Lung (tissue), 12 donors: ENCODE measurements around the gene TMEM131L. TPM values are rescaled to one million over a fixed set of nuclear protein-coding genes. Genes with fewer than 3 reads are reported as not detected.

Experiments used
- ATAC-seq: fragments of 200-7000 bp; cut with Tn5 transposase; one replicate; pipeline ENCODE4 v1.9.1; 2020; ENCODE audit warnings: moderate number of reproducible peaks; ENCODE audit not compliant: insufficient read depth, low FRiP score
- DNase-seq, 3 donors: peaks; one replicate each; pipeline ENCODE4 v3.0.0-alpha.2; 2013 to 2017
- H3K27ac ChIP-seq, 2 donors: one replicate each; pipeline ENCODE4 v1.5.1; 2013; ENCODE audit warnings: mild to moderate bottlenecking in 2 of 2, moderate library complexity in 2 of 2, control low read depth in 1 of 2, inconsistent platforms in 1 of 2, low read depth in 1 of 2, low read length in 1 of 2
- H3K27me3 ChIP-seq, 3 donors: one replicate each; pipeline ENCODE4 v1.5.1; 2013; ENCODE audit warnings: low read length in 2 of 3; ENCODE audit not compliant: control insufficient read depth in 3 of 3, insufficient read depth in 3 of 3
- H3K36me3 ChIP-seq, 4 donors: one replicate each; pipeline ENCODE4 v1.5.1; 2013; ENCODE audit warnings: low read length in 4 of 4, mild to moderate bottlenecking in 1 of 4, moderate library complexity in 1 of 4; ENCODE audit not compliant: control insufficient read depth in 4 of 4, insufficient read depth in 4 of 4
- H3K4me1 ChIP-seq, 5 donors: one replicate each; pipeline ENCODE4 v1.5.1; 2013; ENCODE audit warnings: low read length in 5 of 5, mild to moderate bottlenecking in 2 of 5, moderate library complexity in 1 of 5; ENCODE audit not compliant: control insufficient read depth in 5 of 5, insufficient read depth in 5 of 5
- H3K4me3 ChIP-seq: one replicate; pipeline ENCODE4 v1.5.1; 2013; ENCODE audit warnings: mild to moderate bottlenecking, control low read depth, moderate library complexity
- H3K9ac ChIP-seq, 2 donors: one replicate each; pipeline ENCODE4 v1.5.1; 2013; ENCODE audit warnings: low read length in 2 of 2, control low read depth in 1 of 2; ENCODE audit not compliant: insufficient read depth in 1 of 2
- H3K9me3 ChIP-seq, 4 donors: one replicate each; pipeline ENCODE4 v1.5.1; 2013; ENCODE audit warnings: low read length in 3 of 4, mild to moderate bottlenecking in 1 of 4, moderate library complexity in 1 of 4; ENCODE audit not compliant: control insufficient read depth in 4 of 4, insufficient read depth in 3 of 4
- CTCF ChIP-seq: IDR thresholded peaks from 2 replicates; pipeline ENCODE4 v1.5.1; 2012; ENCODE audit warnings: mild to moderate bottlenecking; ENCODE audit errors: control extremely low read depth, extremely low read depth
- WGBS, 2 donors: extraction: QIAGEN DNeasy Blood & Tissue Kit; methylation state at CpG; one replicate each; pipeline ENCODE4 v1.1.7; 2013; 5-methylcytosine and 5-hydroxymethylcytosine counted together
- polyA plus RNA-seq, 2 donors: library from polyadenylated mRNA; stranded (reverse); fragments of 200-250 nt; gene quantifications; one replicate each; pipeline ENCODE4 v1.2.1, GENCODE V29; 2013
- total RNA-seq, 2 donors: library from RNA; depleted of rRNA in 1 of 2; stranded (reverse); fragments of >200 nt in 1 of 2; gene quantifications; one replicate each; pipeline ENCODE4 v1.2.1, GENCODE V29; 2014 to 2021
- donor health status: control.
- donor health status: control.
- donor health status: Bipolar disorder and iron deficiency.
- donor health status: healthy.
- donor health status: DM: yes; HTN: yes; CAD: no.

Gene TMEM131L
- total and polyA plus RNA-seq, 4 donors: 2.9 to 40.6 (median 11.8) TPM

DNA sequence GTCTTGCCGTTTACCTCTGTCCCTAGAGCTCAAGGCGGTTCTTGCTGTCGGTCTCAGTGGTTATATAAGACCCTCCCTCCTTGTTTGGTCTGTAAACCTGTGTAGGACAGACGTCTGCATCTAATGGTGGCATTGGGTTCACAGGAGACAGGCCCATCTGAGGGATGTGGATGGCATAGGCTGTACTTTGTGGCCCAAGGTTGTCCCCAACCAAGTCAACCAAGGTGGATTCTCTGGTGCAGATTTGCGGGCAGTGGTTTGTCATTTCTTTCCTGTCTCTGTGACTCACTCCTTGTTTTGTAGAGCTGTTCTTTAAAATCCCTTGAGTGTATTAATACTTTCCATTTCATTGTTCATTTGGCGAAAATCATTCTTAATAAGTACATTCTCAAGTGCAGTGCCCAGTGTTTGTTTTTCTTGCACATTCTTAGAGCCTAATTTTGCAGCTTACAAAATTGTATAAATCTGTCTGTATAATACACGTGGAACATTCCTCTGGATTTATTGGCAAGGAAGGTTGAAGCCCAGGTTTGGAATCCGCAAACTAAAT lies 149.9 kb downstream of the TMEM131L start:
- Histone ChIP-seq H3K9me3 (peaks cover 0 to 4% (median 0%) of the 10 kb centered on the region in 4 donors), H3K36me3 (peaks cover 4 to 39% (median 22%) of the 10 kb centered on the region in 4 donors), H3K27ac (no peak overlapping the region), H3K4me3 (no peak overlapping the region), H3K9ac (no peak overlapping the region), H3K27me3 (no peaks in the 10 kb centered on the region), H3K4me1 (no peaks in the 10 kb centered on the region)
- WGBS, 2 donors: 82 to 90% methylated on average over 8 of the region's 8 CpGs
- no peak for ATAC-seq
- no peak for DNase-seq
- TF ChIP-seq CTCF: no peak

DNA sequence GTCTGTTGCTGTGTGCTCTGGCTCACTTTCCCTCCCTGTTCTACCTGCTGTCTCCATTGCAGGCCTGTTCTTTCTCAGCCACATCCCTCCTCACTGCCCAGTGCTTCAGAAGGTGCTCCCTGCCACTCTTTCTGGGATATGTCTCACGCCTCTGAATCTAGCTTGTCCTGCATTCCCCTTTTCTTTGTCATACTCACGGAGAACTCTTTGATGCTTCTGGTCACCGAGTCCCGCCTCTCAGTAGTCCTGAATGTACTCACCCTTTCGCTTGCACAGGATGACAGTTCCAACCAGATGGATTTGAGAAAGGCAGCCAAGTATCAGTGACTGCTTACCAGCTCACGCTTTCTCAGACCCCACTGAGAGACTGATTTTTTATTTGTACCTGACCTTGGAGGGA lies 152.7 kb downstream of the TMEM131L start:
- DNase-seq (no peak), ATAC-seq (no peak)
- Histone ChIP-seq H3K4me3 (no peak overlapping the region), H3K27me3 (no peaks in the 10 kb centered on the region), H3K9ac (no peak overlapping the region), H3K36me3 (peaks cover 12 to 38% (median 29%) of the 10 kb centered on the region in 4 donors), H3K4me1 (peaks cover 0 to 2% (median 0%) of the 10 kb centered on the region in 5 donors), H3K27ac (no peak overlapping the region), H3K9me3 (peaks cover 0 to 4% (median 0%) of the 10 kb centered on the region in 4 donors)
- no peak for TF ChIP-seq CTCF
- WGBS, 2 donors: 92 to 98% methylated on average over 6 of the region's 6 CpGs

GRCh38 chr4:153619811-153620210 lies 153.7 kb downstream of the TMEM131L start:
- H3K9ac ChIP-seq: no peak overlapping the region
- ATAC-seq: no peak
- H3K4me3 ChIP-seq: no peak overlapping the region
- no peak for TF ChIP-seq CTCF
- no peaks in the 10 kb centered on the region for H3K27me3 ChIP-seq
- no peak for DNase-seq
- no peak overlapping the region for H3K27ac ChIP-seq
- WGBS, 2 donors: 78 to 88% methylated on average over 2 of the region's 2 CpGs
- peaks cover 10 to 34% (median 28%) of the 10 kb centered on the region in 4 donors for H3K36me3 ChIP-seq
- peaks cover 0 to 2% (median 0%) of the 10 kb centered on the region in 5 donors for H3K4me1 ChIP-seq
- peaks cover 0 to 4% (median 0%) of the 10 kb centered on the region in 4 donors for H3K9me3 ChIP-seq

GRCh38 chr4:153620352-153620751 lies 154.2 kb downstream of the TMEM131L start:
- TF ChIP-seq CTCF: no peak
- Histone ChIP-seq H3K4me3 (no peak overlapping the region), H3K36me3 (peaks cover 9 to 29% (median 26%) of the 10 kb centered on the region in 4 donors), H3K9ac (no peak overlapping the region), H3K27me3 (no peaks in the 10 kb centered on the region), H3K4me1 (peaks cover 0 to 2% (median 0%) of the 10 kb centered on the region in 5 donors), H3K9me3 (peaks cover 0 to 4% (median 0%) of the 10 kb centered on the region in 4 donors), H3K27ac (no peak overlapping the region)
- ATAC-seq (no peak), DNase-seq (no peak)
- 60 to 68% methylated on average over 1 of the region's 1 CpG for WGBS, 2 donors
